GM03348 (cell line): ENCODE data around the gene MS4A7.
"Not testable (repeated sequence)": the region's sequence is repeated elsewhere in the genome, so short reads cannot be mapped to it uniquely, and the experiment has no call there.

Experiments used
- DNase-seq: peaks from one replicate; pipeline ENCODE4 v3.0.0; 2012; ENCODE audit warnings: low spot score

MS4A7 gene

DNA sequence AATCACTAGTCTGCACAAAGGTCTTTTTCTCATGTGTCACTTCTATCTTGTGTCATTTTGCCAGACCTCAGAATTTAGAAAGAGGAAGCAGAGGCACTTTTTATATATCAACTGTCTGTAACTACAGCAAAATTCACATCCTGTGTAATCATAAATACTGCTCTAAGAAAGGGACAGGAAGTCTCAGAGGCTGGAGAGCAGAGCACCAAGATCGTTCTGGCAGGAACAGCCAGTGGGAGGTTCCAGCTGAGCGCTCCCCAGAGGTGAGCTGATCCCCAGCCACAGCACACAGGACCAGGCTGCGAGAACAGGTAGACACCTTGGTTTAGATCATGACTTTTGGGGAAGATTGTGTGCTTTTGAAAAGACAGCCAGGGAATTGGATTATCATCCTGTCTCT, at the start of gene MS4A7:
TSS of gene MS4A7 (plus strand) at position 179 of the 400 bp plus-strand sequence. CDS start 4,610 bp downstream, outside the sequence.
- no peak for DNase-seq

DNA sequence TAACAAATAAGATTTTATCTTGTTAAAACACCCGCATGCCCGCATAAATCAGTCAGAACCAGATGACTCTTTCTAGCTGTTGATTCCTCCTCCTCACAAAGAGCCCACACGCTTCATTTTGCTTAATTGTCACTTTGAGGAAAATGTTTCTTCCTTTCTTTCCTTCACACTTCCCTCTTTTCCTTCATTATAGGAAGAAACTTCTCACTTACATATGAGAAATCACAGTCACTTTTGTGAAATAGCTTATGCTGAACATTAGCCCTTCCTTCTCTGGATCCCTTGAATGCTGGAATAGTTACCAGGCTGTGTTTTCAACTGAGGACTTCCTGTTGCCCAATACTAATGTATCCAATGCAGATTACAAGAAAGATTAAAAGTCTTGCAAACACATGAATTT, 45.5 kb upstream of the MS4A7 start:
- DNase-seq, result no peak

DNA sequence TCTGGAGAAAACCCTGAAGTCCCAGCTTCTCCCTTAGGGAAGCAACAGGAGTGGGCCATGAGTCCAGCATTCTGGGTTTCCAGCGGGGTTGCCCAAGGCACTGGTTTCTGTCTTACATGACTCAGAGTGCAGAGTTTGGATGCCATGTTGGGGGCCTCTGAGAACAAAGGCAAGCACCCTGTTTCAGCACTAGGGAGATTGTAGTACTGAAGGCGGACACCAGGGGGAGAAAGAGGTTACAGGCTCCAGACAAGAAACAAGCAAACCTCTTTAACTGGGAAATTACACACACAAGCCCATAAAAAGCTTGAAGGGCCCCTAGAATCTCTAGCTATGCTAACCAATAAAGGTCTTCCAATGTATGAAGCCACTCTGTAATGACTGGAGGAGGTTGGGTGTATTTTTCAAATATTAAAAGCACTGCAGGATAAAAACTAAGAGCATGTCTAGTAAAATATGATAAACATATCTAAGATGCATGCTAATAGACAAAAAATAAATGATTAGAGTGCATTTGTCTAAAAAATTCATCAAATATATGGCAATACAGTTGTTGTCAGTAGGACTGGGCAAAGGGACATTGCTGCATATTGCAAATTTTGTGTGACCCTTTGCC, 44.2 kb upstream of the MS4A7 start:
- DNase-seq, result peak; percentile 61

- DNase-seq, result no peak
These were observed 41.5 kb upstream of the MS4A7 start for GRCh38 chr11:60336767-60337391.

DNA sequence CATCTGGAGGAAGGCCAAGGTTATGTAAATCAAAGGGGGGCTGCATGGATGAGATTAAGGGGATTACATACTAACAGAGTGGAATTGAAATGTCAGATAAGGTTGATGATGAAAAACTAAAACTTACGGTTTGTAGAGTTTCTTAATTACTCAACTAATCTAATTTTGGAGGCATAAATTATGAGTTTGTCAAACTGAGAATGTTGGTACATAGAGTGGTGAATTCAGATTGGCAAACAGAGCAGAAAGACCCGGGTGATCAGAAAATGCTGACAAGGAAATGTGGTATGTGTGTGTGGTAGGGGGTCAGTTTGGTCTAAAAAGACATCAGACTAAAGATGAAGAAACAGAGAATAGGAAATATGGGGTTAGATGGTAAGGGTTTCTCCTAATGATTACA, 40.3 kb upstream of the MS4A7 start:
- no peak for DNase-seq

DNA sequence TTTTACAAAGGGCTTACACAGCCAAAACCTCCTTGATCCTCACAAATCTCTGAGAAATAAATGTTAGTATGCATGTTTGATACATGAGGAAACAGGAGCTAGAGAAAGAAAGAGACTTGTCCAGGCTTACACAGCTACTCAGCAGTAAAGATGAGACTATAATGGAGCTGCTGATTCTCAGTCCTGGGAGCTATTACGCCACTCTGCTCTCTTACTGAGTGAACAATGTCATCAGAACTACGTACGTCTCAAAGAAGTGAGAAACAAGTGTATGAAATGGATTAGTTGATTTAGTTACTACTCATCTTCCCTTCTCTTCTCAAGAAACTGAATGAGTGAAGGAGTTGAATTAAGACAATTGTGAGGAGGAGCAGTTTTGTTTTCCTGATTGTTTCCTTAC, 39.0 kb upstream of the MS4A7 start:
- no peak for DNase-seq

DNA sequence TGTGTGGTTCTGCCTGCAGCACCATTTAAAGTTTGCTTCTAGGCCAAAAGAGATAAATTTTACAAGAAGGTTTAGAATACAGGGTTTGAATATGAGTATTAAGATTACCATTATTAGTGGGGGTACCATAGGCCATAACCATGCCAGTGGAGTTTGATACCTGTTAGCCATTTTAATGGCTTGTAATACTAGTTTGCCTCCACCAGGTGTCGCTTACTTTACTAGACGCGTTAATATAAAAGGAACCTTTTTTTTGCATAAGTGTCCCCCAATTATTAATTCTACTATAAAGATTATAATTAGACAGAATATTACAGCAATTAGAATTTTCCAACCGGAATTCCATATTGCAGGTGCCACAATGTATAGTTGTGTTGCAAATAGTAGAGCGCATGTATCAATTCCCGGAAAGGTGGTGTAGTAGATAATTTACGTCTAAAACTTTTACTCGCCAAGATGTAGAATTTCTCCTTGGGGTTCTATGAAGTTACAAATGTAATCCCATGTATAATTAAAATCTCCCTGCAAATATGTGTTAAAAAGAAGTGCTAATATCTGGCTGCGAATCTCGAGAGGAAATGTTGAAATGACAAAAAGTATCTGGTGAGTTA, 35.1 kb upstream of the MS4A7 start:
- DNase-seq, result no peak

- DNase-seq, result no peak
These were observed 34.2 kb upstream of the MS4A7 start for GRCh38 chr11:60344146-60344545.

DNA sequence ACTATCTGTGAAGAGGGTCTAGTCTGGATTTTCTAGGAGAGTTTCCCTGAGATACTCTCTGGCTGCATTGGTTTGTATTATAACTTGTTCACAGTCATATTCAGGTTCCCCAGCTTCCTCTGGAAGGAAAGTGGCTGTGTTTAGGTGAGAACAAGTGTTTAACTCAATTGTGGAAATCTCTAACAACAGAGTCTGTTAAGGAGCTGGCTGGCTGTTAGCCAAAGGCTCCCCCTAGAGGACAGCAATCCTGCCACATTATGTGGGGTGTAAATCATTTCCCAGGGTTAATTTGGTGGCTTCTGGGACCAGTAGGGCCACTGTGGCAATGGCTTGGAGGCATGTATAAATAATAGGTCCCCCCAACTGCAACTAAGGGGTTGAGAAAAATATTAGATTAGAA, 32.8 kb upstream of the MS4A7 start:
- DNase-seq, result no peak

DNA sequence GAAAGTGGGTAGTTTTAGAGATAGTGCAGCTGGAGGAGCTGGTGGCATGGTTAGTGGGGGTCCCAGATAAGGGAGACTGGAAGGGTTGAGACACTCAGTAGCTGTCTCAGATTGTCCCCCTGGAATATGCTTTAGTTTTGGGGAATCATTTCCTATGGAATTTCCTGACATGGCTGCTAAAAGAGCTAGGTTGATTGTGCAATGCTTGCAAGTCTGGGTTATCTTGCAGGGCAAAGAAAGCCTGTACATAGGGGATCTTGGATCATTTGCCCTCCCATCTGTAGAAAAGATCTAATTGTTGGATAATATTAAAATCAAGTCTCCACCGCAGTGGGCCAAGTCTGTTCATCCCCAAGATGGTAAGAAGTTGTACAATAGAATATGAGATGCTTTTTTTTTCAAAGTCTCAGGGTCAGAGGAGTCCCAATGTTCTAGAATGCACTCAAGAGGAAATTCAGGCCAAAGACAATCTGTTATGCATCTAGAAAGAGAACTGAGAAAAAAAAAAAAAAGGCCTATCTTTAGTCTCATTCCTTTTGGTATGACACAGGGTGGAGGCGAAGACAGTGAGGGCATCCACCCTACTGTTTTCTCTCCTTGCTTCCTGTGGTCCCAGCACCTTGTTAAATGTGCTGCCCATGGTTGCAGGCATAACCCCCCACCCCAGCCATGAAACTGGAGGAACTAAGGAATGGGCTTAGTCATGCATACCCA, 31.1 kb upstream of the MS4A7 start:
- no peak for DNase-seq

DNA sequence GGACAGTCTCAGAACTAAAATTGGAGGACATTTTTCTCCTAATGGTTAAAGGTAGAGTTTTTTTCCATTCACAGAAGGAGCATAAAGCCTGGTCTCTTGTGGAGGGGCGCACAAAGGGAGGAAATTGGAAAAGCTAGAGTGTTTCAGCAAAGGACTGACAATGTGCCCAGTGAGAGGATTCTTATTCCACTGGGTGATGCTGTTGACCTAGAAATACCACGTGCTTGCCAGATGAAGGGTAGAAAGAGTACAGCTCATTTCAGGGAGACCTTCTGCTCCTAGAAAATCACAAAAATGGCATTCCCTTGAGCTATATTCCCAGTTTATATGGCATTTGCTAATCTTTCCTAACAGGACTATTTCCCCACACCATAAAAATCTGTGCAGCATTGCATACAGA, 30.2 kb upstream of the MS4A7 start:
- no peak for DNase-seq

DNA sequence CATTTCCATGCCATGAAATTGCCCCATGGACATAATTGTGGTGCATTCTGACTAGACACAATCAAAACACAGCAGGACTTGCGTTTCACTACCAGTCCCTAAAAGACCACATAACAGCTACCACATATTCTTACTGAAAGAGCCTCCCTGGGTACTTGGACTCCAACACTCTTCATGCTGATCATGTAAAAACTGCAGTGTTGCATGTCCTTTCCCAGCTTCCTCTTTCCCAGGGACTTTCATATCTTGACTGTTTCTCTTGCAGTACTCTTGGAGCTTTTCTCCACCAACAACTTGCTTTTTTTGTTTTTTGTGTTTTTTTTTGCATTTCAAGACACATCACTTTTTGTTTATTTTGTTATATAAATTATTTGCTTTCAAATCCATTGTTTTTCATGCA, 28.3 kb upstream of the MS4A7 start:
- DNase-seq, result no peak

DNA sequence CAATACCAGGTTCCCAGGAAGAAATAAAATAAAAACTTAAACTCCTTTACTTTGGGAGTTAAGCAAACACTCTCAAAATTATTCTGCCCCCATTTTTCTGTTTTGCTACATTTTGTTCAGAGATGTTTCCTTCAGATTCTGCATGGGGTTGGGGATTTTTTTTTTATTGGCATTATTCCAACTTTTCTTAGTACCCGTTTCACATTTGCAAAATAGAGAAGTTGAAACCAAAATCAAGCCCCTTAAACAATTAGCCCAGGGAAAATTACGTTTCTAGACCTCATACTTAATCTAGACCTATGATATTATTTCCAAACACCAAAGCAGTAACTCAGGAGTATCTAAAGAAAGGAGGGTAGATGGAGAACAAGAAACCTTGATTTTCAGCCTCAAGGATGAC, 20.6 kb upstream of the MS4A7 start:
- no peak for DNase-seq

DNA sequence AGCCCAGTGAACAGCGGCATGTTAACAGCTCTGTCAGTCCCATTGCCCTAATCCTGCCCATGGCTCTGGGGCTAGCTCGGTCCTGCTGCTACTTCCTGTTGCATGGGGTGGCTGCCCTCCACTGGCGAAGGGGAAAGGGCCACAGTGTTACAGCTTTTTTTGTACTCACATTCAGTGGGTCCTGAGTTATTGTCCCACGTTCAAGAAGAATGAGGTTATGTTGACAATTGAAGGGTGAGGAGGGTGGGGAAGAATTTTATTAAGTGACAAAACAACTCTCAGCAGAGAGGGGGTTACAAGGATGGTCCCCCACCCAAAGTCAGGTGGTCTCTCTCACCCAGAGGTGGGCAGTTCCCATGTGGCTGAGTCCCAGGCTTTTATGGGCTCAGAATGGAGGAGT, 17.7 kb upstream of the MS4A7 start:
- DNase-seq, result no peak

GRCh38 chr11:60362241-60362640, 16.1 kb upstream of the MS4A7 start:
- no peak for DNase-seq

GRCh38 chr11:60363542-60364470, 14.5 kb upstream of the MS4A7 start:
- DNase-seq, result peak; percentile 62

DNA sequence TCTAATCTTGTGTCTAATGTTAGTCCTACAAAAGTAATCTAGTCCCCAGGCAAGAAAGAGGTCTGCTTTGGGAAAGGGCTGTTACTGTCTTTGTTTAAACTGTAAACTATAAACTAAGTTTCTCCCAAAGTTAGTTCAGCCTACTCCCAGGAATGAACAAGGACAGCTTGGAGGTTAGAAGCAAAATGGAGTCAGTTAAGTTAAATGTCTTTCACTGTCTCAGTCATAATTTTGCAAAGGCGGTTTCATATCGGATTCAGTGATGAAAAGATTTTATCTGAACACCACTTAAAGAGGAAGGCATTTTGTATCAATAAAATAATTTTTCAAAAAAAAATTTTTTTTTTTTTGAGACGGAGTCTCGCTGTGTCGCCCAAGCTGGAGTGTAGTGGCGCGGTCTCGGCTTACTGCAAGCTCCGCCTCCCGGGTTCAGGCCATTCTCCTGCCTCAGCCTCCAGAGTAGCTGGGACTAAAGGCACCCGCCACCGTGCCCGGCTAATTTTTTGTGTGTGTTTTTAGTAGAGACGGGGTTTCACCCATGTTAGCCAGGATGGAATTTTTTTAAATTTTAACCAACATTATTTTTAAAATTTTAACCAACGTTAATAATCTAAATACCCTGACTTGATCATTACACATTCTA, 11.9 kb upstream of the MS4A7 start:
- not testable (repeated sequence) for DNase-seq

DNA sequence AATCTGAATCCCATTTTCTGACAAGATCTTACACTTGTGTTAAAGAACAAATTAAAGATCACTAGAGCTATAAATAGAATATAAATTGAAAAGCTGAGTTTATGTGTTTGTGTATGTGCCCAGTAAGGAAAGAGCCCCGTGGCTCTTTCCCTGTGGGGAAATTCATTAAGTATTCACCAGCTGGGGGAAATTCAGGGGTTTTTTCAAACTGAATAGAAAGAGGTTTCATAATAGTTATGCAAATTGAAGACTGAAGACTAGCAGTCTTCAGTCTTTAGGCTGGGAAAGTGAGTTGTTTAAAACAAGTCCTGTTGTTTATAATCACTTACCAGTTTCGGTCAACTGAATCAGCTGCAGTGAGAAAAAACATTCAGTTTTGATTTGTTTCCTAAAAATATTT, 11.3 kb upstream of the MS4A7 start:
- no peak for DNase-seq

- no peak for DNase-seq
These were observed 10.4 kb upstream of the MS4A7 start for GRCh38 chr11:60367896-60368295.

- no peak for DNase-seq
These were observed 8.0 kb upstream of the MS4A7 start for GRCh38 chr11:60370252-60370810.

- DNase-seq, result no peak
These were observed 7.5 kb upstream of the MS4A7 start for GRCh38 chr11:60370811-60371298.
